ENCODE results near the gene TRMT2A.

The TRMT2A gene

DNA sequence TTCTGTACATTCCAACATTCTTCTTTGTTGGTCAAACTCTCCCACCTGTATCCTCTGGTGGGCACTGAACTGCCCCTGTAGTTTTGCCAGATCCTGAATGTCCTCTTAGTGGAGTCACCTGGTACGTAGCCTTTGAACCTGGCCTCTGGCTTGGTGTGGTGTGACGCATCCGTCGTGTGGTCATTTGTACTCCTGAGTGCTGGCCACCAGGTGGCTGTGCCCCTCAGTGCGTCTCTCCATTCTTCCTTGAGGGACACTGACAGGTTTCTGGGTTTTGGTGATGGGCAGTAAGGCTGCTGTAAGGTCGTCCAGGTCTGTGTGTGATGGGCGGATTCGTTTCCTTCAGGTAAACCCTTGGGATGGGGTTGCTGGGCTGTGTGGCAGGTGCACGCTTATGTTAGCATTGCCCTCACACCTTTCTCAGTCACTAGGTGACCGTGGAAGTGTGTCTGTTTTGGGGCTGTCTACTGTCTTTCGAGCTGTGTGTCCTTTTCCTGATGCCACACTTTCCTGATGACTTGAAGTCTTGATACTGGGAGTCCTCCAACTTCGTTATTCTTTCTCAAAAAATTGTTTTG lies 14.7 kb downstream of the TRMT2A start:
- DNase-seq (ENCODE audit: low read depth), result no peak

- DNase-seq (ENCODE audit: low read depth), result no peak
These were observed 15.4 kb downstream of the TRMT2A start for GRCh38 chr22:20101638-20102037.

- DNase-seq (ENCODE audit: low read depth), result no peak
These were observed 17.8 kb downstream of the TRMT2A start for GRCh38 chr22:20099099-20099711.

- no peak for DNase-seq (ENCODE audit: low read depth)
These were observed 20.2 kb downstream of the TRMT2A start for GRCh38 chr22:20096574-20097420.

DNA sequence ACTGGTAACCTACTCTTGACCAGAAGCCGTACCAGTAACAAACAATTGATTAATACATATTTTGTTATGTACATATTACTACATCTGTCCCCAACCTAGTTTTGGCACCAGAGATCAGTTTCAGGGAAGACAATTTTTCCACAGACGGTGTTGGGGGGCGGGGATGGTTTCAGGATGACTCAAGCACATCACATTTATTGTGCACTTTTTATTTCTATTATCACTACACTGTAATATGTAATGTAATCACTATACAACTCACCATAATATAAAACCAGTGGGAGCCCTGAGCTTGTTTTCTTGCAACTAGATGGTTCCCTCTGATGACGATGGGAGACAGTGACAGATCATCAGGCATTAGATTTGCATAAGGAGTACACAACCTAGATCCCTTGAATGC lies 21.5 kb downstream of the TRMT2A start:
- DNase-seq (ENCODE audit: low read depth), result no peak

DNA sequence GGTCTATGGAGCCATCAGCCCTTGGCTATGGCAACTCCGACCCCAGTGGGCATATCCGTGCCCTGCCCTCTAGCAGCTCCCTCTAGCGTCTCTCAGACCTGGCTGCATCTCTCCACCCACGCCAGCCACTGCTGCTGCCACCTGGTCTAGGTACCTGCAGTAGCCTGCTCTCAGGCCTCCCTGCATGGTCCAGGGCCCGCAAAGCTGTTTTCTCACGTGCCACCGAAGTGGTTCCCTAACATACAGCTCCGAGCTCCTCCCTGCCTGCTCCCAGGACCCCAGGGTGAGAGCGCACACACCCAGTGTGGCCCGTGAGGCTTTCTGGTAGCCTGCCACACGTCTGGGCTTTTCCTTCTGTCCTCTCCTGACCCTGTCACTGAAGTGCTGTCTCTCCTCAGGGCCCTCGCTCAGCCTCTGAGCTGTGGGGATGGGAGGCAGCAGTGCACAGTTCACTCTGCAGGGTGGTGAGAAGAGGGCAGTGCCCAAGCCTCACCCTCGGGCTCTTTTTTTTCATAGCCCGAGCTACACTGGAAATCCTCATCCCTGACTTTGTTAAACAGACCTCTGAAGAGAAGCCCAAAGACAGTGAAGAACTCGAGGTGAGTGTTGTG lies 22.7 kb downstream of the TRMT2A start:
- DNase-seq (ENCODE audit: low read depth), result no peak

GRCh38 chr22:20093418-20094196 lies 23.4 kb downstream of the TRMT2A start:
- DNase-seq (ENCODE audit: low read depth), result no peak

DNA sequence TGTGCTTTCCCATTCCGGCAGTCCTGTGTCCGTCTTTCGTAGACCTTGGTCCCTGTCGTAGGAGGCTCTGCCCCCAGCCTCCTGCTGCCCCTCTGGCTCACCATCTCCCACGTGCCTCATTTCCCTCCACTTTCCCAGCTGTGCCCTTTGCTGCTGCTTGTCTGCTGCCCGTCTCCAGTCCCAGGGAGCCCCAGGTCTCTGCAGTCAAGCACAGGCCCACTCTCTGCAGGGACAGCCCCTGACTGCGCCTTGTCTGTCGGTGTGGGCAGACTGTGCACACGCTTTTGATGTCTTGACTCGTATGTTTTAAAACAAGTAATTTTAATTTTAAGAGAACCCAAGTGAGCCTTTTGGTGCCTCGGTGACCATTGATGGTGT lies 24.6 kb downstream of the TRMT2A start:
- no peak for DNase-seq (ENCODE audit: low read depth)

- DNase-seq (ENCODE audit: low read depth), result no peak
These were observed 25.1 kb downstream of the TRMT2A start for GRCh38 chr22:20091690-20092476.

DNA sequence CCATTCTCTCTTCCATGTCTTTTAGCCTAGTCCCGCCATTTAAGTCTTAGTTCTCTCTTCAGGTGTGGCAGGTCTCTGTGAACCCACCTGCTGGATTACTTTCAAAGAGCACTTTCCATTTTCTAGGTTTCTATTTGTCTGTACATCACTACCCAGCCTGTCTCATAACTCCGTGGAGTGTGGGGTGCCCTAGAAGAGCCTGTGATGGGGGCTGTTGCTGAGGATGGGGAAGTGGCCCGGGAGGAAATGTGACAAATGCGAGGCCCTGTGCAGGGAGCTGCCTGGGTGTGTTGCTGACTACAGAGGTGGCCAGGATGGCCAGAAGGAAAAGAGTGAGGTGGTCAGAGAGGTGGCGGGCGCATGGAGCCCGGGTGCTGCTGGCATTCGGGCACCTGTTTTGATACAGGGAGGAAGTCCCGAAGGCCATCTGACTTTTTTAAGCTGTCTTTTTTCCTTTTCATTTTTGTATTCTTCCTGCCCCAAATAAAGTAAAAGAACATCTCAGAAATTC lies 26.2 kb downstream of the TRMT2A start:
- DNase-seq (ENCODE audit: low read depth), result no peak

GRCh38 chr22:20089977-20090729 lies 26.9 kb downstream of the TRMT2A start:
- no peak for DNase-seq (ENCODE audit: low read depth)

DNA sequence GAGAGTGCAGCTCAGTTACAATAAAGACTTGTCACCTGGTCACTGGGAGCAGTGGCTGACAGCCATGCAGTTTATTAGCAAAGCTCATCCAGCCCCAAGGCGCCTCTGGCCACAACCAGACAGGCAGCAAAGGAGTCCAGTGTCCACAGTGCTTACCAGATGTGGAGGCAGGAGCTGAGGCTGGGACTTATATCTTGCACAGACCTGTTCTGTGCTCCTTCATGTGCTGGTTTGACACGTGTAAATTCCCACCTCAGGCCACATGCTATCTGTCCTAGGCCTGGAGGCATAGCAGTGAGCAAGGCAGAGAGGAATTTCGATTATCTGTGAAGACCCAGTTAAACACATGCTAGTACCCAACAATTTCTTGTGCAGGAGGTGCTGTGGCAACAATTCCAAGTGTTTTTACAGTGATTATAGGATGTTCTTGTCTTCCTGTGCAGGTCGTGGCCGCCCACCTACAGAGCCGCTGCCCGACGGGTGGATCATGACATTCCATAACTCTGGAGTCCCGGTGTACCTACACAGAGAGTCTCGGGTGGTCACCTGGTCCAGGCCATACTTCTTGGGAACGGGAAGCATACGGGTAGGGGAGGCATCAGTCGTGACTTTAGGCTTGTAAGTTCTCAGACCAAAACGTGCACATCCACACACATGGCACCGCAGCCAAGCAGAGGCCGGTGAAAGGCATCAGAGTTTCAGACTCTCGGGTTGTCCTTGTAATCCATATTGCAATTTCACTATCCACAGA lies 27.6 kb downstream of the TRMT2A start:
- DNase-seq (ENCODE audit: low read depth), result no peak

DNA sequence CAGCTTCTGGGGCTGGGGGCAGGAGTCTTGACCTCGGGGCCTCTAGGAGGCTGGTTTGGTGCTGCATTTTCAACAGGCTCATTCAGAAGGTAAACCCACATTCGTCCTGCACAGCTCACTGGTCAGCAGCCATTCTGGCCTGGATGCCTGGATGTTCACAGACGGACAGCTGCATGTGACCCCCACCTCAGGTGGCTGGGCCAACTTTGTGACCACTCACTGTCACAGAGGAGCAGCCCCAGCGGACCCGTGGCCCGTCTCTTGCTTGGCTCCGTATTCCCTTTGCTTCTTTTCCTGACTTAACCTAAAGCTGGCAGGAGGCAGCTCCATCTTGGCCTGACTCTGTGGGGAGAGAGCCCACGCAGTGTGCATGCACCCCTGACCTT lies 28.8 kb downstream of the TRMT2A start:
- no peak for DNase-seq (ENCODE audit: low read depth)

DNA sequence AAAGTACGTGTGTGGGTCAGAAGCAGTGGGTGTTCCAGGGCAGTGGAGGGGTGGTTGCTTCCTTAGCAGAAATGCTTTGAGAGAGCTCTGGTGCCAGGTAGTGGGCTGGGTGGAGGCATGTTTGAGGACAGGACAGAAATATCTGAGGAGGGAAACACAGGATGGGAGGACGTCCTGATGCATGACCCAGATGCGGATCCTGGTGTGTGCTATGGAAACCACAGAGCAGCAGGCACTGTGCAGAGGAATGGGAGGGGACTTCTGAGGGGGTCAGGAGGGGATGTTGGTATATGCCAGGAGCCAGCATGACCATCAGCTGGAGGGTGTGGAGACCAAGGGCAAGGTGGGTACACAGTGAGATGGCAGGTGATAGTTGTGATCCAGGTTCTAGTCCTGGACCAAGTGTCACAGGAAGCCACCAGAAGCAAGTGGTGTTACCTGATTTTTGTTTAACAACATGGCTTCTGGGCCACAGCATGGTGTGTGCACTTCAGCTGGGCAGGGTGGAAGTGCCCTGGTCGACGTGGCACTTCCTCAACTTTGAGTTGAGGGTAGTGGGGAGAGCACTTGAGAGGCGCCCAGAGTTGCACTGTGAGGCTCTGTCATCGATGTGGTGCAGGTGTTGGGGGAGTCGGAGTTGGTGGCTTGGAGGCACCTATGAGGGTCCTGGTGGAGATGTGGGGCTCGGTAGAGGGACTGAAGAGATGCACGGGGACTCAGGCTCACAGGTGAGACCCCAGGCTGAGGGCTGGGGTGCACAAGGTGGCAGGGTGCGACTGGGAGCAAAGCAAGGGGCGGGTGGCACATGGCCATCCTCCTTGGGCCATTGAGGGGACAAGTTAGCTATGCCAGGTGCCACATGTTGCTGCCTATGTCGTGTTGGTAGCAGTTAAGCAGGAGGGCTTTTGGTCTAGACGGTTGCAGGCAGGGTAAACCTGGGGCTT lies 29.4 kb downstream of the TRMT2A start:
- no peak for DNase-seq (ENCODE audit: low read depth)

DNA sequence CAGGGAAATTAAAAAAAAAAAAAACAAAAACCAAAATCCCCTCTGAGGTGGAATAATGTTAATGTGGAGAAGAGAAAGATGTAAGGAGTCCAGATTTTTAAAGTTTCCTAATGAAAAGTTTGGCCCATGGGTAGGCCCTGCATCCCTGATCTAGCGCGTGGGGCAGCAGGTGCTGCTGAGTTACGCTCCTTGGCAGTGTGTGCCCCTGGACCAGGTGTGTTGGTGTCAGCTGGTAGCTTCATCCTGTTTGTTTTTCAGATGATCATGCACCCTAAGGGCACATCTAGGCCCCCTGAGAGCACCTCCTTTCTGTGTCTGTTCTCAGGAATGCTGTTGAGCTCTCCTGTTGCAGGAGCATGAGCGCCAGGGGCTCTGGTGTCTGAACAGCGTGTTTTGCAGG lies 30.3 kb downstream of the TRMT2A start:
- no peak for DNase-seq (ENCODE audit: low read depth)

DNA sequence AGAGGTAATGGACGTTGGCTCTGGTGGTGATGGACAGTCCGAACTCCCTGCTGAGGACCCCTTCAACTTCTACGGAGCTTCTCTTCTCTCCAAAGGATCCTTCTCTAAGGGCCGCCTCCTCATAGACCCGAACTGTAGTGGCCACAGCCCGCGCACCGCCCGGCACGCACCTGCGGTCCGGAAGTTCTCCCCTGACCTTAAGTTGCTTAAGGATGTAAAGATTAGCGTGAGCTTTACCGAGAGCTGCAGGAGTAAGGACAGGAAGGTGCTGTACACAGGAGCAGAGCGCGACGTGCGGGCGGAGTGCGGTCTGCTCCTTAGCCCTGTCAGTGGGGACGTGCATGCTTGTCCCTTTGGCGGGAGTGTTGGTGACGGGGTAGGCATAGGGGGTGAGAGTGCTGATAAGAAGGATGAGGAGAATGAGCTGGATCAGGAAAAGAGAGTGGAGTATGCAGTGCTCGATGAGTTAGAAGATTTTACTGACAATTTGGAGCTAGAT lies 30.9 kb downstream of the TRMT2A start:
- DNase-seq (ENCODE audit: low read depth), result no peak

DNA sequence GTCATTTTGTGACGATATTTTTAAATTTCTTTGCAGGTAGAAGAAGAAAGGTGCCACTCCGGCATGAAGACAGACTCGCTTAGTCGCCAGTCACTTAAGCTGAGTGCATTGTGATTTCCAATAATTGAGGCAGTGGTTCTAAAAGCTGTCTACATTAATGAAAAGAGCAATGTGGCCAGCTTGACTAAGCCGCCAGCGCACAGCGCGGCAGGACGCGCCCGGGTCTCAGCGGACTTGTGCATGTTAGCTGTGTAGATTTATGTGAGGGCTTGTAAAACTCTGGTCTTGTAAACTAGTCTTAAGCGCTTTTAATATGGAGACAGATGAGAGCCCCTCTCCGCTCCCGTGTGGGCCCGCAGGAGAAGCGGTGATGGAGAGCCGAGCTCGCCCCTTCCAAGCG lies 31.4 kb downstream of the TRMT2A start:
- no peak for DNase-seq (ENCODE audit: low read depth)
